ENCODE data around the gene LRMDA.

The LRMDA gene

DNA sequence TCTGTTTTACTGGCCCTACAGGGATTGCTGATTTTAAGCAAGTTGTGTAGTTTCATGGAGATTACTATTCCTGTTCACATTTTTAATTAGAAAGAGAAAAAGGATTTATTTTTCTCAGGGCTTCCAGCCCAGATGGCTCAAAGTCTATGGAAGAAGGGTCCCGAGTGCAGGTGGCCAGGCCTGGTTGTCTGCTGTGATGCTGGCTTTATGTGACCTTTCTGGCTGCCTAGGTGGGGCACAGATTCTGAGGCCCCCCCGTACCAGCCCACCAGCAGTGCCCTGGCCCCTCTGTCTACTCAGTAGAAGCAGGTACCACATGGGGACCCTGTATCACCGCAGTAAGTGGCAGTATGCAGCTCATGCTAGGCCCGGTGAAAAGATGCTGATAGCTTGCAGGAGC, 426.5 kb downstream of the LRMDA start:
- DNase-seq = no peak

DNA sequence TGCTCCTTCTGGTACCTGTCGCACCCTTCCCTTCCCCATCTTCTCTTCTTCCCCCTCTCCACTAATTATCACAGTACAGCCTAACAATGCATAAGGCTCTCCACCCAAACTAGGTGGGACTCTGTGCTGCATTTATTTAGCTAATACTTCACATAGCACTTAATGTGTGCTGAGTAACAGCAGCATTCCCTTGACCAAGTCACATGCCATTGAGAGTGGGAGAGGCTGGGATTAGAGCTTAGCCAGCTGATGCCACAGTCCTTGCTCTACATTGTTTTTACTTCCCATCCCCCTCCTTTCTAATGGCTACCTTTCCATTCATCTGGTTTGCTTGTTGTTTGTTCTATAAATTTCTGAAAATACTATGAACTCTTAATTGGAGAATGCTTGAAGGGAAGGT, 426.9 kb downstream of the LRMDA start:
- DNase-seq = no peak

DNA sequence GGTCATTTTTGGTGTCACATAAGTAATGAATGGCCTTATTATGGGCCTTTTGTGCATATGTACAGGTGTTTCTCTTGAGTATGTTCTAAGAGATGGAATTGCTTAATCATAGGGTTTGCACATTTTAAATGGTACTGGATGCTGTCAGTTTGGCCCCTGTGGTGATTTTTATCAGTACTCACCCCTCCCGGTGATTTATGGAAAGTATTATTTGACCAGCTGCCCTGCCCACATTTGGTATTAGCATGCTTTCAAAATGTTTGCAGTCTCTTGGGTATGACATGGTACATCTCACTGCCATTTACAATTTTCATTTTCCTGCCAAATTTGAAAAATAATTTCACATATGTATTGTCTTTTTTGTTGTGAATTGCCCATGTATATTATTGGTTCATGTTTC, 427.7 kb downstream of the LRMDA start:
- no peak for DNase-seq

DNA sequence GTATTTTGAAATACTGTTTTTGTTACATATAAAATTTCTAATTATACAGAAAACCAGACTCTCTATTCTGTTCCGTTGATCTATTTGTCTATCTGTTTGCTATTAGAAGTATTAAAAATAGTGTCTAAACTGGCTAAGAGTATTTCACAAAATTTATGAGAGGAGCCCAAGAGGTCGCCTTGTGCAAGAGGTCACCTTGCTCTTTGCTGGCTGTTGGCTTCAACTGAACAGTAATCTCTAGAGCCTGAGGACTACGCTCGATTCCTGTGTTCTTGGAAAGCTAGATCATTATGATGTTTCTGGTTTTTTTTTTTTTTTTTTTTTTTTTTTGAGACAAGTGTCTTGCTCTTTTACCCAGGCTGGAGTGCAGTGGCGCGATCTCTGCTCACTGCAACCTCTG, 428.6 kb downstream of the LRMDA start:
- no peak for DNase-seq

DNA sequence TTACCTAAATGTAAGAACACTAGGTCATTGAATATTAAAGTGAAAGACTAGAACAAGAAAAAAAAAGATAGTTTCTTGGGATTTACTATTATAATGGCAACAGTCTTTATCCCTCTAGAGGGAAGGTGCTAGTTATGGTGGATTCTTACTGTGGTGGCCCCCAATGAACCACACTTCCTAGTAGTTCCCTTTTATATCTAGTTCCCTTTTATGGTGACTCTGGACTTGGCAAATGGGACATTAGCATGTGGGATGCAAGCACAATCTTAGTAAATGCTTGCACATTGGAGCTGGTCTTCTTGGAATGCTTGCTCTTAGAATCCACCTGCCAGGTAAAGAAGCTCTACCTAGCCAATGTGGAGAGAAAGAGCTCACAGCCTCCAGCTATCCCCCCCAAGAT, 430.2 kb downstream of the LRMDA start:
- no peak for DNase-seq

GRCh38 chr10:75862935-75863334, 431.5 kb downstream of the LRMDA start:
- no peak for DNase-seq

- DNase-seq = no peak
Observed at GRCh38 chr10:75864717-75865116, 433.3 kb downstream of the LRMDA start.

DNA sequence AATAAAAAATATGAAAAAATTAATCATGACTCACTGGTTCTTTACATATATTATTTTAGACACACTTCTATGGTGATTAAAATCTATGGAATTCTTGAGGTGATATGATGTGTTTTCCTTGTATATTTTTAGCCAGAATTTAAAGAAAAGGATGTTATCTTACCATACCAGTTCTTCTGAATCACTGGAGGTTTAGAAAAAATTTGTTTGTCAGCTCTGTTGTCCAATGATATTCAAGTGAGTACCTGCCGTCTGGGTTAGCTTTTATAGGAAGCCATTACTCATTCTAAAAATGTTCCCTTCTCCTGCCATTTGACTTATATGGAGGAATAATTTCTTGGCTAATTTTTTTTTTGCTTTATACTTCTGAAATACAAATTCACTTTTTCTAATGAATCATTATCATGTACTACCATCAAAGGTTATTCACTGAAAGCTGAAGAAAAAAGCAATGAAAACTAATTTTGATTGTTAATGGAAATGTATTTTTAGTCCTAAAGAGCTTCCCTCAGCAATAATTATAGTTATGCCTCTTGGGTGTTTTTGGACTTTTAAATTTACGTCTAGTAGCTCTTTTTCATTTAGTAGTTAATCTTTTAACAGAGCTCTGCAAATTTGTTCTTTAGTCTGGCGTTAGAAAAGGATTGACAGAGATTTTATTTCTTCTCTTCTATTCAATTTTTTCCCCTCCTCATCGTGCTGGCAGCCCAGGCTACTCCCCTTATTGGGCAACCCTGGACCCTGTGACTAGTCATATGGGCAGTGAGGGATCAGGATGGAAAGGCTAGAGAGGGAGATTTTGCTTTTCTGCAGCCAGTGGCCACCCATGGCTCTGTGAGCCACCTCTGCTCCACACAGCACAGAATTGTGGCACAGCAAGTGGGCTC, 434.2 kb downstream of the LRMDA start:
- no peak for DNase-seq

- no peak for DNase-seq
Observed at GRCh38 chr10:75866300-75866625, 434.8 kb downstream of the LRMDA start.

DNA sequence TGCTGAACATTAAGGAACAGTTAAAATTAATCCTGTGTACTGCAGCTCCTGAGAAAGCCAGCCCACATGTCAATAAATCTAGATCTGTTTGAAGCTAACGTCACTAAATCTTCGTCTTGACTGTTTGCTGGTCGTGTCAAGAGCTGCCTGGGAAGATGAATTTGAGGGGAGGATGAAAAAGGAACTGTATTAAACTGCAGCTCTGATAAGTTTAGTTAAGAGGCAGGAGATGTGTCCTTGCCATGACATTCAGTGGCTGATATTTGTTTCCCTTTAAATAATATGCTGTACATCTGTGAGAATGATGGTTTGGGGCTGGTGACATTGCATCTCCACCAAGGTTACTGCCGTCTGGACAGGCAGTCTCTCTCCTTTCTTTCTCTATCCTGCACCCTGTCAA, 435.3 kb downstream of the LRMDA start:
- no peak for DNase-seq

GRCh38 chr10:75868574-75868973, 437.1 kb downstream of the LRMDA start:
- DNase-seq = no peak

DNA sequence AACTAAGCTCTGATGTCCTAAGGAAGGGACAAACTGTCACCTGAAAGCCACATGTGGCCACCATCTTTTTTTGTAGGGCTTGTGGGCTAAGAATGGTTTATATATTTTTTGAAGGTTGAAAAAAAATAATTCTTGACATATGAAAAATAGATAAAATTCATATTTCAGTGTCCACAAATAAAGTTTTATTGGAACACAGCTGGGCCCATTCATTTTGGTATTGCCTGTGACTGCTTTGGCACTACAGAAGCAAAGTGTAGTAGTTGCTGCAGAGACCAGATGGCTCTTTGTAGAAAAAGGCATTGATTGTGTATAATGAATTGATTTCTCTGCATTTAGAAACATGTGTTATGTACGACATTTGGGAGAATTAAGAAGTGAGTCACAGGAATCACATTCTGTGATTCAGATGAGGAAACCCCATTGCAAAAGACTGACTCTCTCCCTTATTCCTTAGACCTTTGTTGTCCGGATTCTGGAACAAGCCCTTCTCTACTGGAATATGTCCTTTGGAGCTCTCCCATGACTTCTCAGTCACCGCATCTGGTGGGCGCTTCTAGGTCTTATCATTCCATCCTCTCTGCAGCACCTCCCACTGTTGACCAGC, 438.7 kb downstream of the LRMDA start:
- DNase-seq = no peak

DNA sequence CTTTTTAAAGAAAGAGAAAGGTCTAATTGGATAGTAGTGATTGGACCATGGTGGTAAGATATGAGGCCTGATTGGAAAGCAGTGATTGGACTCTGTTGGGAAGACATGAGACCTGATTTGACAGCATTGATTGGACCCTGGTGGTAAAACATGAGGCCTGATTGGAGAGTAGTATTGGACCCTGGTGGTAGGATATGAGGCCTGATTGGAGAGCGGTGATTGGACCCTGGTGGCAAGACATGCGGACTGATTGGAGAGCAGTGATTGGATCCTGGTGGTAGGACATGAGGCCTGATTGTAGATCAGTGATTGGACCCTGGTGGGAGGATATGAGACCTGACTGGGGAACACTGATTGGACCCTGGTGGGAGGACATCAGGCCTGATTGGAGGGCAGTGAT, 444.3 kb downstream of the LRMDA start:
- DNase-seq = no peak

DNA sequence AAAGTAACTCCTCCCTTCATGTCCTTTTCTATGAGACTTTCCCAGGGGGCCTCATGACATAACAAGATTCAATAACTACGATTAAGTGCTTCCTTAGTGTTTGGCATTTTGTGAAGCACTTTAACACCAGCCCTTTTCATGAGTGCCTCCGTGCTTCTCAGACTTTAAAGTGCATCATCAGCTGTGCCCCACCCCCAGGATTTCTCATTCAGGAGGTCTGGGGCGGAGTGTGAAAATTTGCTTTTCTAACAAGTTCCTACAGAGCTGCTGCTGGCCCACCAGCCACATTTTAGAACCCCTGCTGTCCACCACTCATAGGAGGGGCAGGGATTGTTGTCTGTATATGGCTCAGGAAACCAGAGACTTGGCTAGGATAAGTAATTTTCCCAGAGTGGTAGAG, 445.3 kb downstream of the LRMDA start:
- no peak for DNase-seq

DNA sequence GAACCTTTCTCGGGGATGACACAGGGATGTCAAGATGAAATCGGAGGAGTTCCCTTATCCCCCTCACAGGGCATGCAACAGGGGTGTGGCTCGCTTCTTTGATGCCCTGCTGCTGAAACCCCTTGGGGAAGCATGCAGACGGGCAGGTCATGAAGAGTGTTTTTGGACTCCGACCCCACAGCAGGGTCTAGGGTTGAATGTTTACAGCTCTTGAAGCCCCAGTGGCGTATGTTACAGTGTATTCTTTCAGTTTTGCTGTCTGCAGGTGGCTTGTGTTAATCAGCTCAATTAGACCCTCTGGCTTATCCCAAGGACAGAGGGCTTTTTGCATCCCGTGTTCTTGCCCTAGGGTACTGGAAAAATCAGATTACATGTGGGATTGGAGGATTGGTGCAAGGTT, 446.5 kb downstream of the LRMDA start:
- no peak for DNase-seq

- no peak for DNase-seq
Observed at GRCh38 chr10:75878586-75878985, 447.2 kb downstream of the LRMDA start.

GRCh38 chr10:75880031-75880775, 448.8 kb downstream of the LRMDA start:
- DNase-seq = no peak

DNA sequence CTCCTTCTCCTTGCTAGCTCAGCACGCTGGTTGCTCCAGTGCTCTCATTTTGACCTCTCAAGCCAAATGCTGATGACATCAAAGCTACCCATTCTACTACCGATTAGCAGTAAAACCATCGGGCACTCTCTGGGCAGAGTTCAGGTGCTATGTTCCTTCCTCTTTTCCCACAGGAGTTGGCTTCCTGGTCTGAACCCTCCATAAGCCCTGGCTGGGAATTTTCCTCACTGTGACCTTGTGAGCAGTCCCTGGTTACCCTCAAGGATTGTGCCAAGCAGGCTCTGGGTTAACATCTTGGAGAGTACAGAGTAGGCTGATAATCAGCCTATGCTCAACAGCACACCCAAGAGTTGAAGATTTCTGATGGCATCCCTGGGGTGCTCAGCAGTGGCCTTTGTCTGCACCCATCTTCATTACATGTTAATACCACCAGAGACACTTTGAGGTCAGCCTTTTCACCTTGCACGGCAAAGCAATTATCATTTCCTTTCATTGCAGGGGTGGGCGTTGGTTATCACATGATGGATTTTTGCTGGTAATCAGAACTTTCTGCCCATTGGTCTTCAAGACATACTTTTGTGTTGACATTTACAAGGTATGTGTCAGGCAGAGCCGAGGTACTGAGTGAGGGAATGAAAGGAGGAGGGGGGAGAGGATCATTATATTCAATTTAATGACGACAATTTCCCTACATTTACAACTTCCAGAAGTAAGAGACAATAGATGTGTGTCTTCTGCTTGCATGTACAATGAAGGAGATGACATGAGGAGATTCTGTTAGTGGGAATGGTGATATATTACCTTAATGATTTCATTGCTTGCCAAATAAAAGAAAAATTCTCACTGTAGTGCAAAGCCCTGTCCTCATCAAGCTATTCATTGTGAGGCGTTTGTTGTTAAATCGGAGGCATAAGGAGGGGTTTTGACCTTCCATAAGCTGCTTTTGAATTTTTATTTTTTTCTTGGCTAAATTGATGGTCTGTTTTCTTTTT, 452.0 kb downstream of the LRMDA start:
- no peak for DNase-seq

DNA sequence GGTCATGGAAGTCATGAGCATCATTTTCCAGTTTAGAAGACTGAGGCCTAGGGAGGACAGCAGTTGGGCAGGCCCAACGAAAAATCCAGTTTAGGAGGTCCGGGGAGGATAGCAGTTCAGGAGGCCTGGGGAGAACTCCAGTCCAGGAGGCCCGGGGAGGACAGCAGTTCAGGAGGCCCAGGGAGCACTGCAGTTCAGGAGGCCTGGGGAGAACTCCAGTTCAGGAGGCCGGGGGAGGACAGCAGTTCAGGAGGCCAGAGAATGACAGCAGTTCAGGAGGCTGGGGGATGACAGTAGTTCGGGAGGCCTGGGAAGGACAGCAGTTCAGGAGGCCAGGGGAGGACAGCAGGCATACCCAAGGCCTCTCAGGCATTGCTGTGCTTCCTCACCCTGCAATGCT, 453.4 kb downstream of the LRMDA start:
- no peak for DNase-seq

- no peak for DNase-seq
Observed at GRCh38 chr10:75887369-75887768, 455.9 kb downstream of the LRMDA start.

GRCh38 chr10:75887992-75888680, 456.7 kb downstream of the LRMDA start:
- DNase-seq = no peak

GRCh38 chr10:75889051-75889450, 457.6 kb downstream of the LRMDA start:
- DNase-seq = no peak

All from NCI-H2029 treated with DMSO at 0.1 percent for 48 hours (cell line).